Globus pallidus (tissue), 1 donor: ENCODE measurements around the gene OSBPL2.

Experiments
- DNase-seq: peaks from one replicate; pipeline ENCODE4 v3.0.0-alpha.2; 2015; ENCODE audit warnings: low spot score

OSBPL2 gene

DNA sequence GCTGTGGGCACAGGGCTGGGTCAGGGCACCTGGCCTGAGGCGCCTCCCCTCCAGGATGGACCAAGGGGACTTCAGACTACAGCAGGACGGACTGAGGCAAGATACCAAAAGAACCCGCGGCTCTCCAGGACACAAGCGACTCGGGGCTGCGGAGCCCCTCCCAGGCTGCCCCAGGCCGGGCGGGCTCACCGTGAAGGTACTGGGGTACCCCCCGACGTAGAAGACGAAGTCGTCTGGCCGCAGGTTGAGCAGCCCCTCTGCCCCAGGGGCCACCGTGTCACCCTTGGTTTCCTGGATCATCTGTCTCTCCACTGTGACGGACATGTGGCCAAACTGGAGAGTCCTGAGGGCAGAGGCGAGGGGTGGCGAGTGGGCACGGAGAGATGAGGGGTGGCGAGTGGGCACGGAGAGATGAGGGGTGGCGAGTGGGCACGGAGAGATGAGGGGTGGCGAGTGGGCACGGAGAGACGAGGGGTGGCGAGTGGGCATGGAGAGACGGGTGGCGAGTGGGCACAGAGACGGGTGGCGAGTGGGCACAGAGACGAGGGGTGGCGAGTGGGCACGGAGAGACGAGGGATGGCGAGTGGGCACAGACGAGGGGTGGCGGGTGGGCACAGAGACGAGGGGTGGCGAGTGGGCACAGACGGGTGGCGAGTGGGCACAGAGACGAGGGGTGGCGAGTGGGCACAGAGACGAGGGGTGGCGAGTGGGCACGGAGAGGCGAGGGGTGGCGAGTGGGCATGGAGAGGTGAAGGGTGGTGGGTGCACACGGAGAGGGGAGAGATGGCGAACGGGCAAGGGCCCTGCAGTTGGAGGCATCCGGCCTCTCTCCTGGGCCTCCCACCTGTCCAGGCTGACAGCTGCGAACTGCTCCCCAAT lies 75.4 kb downstream of the OSBPL2 start:
- no peak for DNase-seq

DNA sequence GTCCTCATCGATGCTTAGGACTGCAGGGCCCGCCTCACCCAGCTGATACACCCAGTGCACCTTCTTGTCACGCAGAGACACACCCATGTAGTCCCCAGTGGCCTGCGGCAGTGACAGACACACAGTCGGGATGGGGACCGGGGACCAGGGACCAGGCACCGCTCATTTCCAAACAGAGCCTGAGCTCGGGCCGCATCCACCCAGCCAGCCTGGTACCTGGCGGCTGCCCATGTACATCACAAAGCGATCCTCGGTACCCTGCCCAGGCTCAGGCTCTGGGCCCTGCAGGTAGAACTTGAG lies 76.0 kb downstream of the OSBPL2 start:
- no peak for DNase-seq

- no peak for DNase-seq
Measured at GRCh38 chr20:62314711-62315302, 76.5 kb downstream of the OSBPL2 start.

DNA sequence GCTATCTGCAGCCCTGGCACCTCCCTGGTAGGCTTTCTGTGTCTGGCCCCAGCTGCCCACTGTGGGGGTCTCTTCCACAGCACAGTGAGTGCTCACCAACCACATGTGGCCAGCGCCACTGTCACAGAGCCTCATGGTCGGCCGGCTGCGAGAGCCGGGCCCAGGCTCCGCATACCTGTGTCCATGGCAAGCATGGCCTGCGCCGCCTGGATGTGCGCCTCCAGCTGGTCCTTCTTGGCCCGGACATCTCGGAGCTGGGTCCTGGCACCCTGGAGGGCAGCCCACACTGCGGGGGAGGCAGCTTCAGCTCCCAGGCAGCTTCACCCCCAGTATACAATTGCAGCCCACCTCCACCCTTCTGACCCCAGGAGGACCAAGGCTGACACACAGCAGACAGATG lies 77.5 kb downstream of the OSBPL2 start:
- DNase-seq: no peak

DNA sequence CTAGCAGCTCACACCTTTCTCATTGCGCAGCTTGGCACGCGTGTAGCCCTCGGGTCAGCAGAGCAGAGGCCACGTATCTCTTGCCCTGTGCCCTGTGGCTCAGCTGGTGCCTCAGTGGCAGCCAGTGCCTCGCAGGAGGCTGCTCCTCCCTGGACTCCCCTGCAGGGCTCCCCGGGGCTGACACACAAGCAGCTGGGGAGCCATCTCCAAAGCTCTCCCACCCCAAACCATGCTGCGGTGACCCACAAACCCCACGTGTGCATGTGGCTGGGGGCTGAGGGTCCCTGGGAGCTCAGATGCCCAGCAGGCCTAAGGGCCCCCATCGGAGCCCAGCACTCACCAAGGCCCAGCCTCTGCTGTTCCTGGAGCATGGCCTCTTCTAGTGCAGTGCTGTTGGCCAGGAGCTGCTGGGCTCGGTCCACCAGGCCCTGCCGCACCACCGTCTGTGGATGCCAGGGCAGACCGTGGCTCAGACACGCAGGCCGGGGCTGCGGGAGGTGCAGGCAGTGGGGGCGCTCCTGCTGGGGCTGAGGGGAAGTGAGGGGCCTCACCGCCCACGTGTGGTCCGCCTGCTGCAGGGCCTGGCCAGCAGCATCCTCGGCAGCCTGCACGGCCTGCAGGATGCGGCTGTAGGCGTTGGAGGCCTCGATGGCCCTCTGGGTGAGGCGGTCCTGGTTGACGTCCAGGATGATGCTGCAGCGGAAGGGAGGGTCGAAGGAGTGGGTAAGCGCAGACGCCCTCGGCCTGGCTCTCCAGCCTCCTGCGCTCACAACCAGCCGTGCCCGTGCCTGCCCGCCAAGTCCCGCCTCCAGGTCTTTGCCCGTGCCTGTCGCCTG lies 78.2 kb downstream of the OSBPL2 start:
- DNase-seq: no peak

DNA sequence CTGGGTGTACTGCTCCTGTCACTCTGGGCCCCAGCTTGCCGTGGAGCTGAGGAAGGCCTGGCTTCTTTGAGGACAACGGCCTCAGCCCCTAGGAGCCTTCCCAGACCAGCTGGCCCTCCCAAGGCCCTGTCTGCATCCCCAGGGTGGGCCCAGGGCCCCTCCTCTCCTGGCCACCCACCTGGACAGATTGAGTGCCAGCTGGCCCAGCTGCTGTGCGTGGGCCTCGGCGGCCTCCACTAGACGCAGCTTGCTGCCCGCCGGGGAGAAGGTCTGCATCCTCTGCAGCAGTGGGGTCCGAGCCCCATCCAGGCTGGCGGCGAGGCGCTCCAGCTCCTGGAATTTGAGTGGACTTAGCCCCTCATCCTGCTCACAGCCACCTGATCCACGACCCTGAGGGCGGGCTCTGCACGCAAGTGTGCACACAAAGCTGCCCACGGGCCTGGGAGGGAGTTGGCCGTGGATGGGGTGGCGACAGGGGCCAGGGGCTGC lies 78.9 kb downstream of the OSBPL2 start:
- DNase-seq: no peak

GRCh38 chr20:62318400-62319345 lies 80.4 kb downstream of the OSBPL2 start:
- DNase-seq: no peak

DNA sequence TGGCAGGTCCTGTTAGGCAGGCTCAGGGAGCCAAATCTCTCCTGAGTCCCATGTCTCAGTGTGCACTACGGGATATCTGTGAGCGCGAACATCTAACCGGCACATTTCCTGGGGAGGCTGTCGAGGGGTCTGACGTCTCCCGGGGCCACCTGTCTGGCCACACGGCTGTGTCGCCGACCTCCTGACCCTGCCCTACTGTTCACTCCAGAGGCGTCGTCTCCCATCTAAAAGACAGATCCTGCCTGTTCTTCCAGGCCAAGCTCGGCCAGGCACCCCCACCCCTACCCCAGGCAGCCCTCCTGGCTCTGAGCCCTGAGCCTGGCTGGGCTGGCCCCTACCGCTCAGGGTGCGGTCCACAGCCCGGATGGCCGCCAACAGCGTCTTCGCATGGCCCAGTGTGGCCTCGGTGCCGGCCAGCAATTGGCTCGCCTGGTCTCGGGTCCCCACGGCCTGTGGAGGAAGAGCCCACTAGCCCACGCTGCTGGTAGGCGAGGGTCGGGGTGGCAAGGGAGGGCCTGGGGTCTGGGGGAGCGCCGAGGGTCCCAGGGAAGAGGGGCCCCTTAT lies 81.1 kb downstream of the OSBPL2 start:
- no peak for DNase-seq

DNA sequence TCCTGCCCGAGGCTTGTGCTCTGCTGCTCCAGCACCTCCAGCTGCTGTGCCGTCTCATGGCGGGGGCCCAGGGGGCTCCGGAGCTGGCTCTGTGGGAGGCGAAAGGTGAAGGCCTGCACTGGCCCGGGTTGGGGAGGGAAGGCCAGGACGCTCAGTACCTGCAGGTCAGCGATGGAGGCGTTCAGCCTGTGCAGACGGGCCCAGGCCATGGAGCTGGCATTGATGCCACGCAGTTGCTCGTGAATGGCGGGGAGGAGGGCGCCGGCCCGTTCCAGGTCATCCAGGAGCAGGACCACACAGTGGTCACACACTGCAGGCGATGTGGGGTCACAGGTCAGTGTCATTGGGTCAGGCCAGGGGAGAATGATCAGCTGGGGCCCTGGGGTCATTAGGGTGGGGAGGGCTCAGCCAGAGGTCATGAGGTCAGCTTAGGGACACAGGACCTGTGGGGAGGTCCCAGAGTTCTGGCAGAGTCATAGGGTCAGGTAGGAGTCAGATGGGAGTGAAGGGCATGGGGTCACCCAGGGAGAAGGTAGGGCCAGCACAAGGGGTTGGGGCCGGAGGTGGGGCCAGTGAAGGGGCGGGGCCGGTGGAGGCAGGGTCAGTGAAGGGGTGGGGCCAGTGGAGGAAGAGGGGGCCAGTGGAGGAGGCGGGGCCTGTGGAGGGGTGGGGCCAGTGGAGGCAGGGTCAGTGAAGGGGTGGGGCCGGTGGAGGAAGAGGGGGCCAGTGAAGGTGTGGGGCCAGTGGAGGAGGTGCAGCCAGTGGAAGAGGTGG lies 82.4 kb downstream of the OSBPL2 start:
- no peak for DNase-seq

DNA sequence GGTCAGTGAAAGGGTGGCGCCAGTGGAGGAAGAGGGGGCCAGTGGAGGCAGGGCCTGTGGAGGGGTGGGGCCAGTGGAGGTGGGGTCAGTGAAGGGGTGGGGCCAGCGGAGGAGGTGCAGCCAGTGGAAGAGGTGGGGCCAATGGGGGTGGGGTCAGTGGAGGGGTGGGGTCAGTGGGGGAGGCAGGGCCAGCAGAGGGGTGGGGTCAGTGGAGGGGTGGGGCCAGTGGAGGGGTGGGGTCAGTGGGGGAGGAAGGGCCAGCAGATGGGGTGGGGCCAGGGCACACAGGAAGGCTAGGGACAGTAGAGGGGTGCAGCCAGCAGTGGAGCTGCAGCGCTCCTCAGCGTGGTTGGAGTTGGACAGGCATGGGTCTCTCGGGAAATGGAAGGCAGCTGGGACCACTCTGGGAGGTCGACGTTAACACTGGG lies 83.2 kb downstream of the OSBPL2 start:
- DNase-seq: no peak

DNA sequence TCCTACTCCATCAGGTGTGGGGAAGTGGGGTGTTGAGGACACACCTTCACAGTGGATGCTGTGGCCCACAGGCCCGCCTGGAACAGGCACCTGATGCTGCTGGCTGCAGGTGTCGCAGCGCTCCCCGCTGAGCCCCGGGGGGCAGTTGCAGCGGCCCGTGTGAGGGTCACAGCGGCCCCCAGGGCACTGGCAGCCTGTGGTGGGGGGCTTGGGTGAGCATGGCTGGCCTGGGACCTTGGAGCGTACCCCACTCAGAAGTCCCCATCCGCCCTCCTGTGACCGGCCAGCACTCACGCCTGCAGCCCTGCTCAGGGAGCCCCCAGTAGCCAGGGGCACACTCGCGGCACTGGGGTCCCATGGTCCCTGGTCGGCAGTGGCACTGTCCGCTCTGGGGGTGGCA lies 83.7 kb downstream of the OSBPL2 start:
- DNase-seq: no peak

GRCh38 chr20:62322492-62323041 lies 84.2 kb downstream of the OSBPL2 start:
- no peak for DNase-seq

DNA sequence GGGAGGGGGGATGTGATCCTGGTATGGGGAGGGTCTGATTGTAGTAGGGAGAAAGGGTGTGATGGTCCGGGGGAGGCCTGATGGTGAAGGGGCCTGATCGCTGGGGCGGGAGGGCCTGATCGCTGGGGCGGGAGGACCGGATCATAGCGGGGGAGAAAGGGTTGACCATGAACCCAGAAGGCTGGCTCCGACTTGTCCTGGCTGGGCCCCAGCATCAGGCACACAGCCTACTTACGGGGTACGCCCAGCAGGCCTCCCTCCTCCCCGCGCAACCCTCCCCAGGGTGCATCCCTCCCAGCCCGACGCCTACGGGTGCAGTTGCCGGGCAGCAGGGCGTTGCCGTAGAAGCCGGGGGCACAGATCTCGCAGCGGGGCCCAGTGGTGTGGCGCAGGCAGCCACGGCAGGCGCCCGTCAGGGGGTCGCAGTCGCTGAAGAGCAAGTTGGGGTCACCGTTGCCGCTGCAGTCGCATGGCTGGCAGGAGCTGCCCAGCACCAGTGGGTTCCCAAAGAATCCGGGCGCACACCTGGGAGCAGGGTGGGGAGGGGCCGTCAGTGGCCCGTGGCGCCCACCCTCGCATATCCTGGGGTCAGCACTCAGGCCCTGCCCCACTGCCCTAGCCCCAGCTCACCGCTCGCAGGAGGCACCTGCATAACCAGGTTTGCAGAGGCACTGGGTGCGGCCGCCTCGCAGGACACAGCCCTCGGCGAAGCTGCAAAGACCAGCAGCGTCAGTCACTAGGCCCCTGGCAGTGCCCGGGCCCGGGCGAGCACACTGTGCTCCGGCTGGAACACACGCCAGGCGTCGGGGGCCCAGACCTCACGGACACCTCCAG lies 85.0 kb downstream of the OSBPL2 start:
- DNase-seq: no peak

GRCh38 chr20:62323980-62324906 lies 85.9 kb downstream of the OSBPL2 start:
- DNase-seq: no peak

DNA sequence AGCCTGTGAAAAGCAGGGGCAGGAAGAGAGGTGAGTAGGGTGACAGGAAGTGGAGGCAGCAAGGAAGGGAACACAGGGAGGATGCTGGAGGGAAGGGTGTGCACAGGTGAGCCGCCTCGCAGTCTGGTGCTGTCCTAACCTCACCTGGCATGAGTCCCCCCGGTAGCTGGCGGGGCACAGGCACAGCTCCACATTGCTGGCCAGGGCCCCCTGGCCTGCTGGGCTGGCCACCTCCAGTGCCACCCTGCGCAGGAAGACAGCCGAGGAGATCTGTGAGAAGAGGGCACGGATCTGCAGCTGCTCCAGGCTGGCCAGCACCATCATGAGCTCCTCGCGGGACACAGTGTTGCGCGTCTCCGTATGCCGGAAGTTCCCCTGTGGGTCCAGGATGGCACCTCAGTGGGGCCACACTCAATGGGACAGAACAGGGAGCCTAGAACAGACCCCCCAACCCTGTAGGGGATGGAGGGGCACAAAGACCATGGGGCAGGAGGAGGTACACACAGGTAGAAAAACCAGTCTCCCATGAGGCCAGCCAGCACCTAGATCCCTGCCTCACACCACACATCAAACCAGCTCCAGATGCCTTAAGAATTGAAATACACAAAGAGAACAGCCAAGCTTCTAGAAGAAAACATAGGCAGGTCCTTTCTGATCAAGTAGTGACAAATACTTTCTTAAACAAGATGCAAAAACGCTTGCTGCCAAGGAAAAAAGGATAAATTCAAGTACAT lies 87.0 kb downstream of the OSBPL2 start:
- DNase-seq: no peak

DNA sequence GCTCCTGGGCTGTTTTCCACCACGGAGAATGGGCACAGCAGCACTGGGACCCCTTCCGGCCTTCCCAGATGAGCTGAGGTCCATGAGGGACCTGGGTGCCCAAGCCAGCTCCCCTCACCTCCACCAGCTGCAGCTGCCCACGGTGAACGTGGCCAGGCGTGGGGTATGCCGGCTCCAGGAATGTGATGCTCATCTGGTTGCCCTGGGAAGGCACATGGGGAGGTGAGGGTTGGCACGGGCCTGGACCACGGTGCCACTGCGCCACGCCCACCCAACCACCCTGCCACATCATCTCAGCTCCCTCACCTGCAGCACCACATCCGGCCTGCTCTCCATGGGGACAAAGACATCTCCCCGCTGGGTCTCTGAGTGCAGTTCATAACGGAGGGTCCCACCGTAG lies 88.2 kb downstream of the OSBPL2 start:
- DNase-seq: no peak

- no peak for DNase-seq
Measured at GRCh38 chr20:62326959-62327725, 88.8 kb downstream of the OSBPL2 start.
